GM10847 (cell line): ENCODE results near the gene SOCS2.

Source experiments
- POLR2A ChIP-seq: IDR thresholded peaks from 2 replicates; pipeline ENCODE4 v1.6.1; 2011; ENCODE audit not compliant: insufficient read length; ENCODE audit errors: extremely low read depth

SOCS2 gene

GRCh38 chr12:93550748-93551611 is 21.5 kb upstream of the SOCS2 start:
- TF ChIP-seq POLR2A: no peak

GRCh38 chr12:93552427-93552826 is 20.0 kb upstream of the SOCS2 start:
- TF ChIP-seq POLR2A: no peak

GRCh38 chr12:93563807-93564538 is 8.5 kb upstream of the SOCS2 start:
- no peak for TF ChIP-seq POLR2A

GRCh38 chr12:93565760-93566159 is 6.7 kb upstream of the SOCS2 start:
- no peak for TF ChIP-seq POLR2A

DNA sequence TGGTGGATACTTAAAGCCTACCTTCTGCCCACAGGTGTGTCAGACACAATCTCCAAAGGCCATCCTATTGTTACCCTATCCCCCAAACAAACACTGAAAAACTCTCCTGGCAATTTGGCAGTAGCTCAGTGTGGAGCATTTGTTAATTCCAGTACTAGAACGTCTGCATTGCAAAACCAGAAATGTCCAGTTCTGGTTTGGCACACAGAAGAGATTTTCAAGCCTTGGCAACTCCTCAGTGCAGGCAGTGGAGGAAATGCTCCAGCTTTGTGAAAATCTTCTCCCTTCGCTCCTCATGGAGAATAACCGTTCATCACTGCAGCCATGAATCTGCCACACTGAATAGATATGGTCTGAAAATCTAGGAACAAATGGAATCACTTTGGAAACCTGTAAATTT is 5.3 kb upstream of the SOCS2 start:
- no peak for TF ChIP-seq POLR2A

DNA sequence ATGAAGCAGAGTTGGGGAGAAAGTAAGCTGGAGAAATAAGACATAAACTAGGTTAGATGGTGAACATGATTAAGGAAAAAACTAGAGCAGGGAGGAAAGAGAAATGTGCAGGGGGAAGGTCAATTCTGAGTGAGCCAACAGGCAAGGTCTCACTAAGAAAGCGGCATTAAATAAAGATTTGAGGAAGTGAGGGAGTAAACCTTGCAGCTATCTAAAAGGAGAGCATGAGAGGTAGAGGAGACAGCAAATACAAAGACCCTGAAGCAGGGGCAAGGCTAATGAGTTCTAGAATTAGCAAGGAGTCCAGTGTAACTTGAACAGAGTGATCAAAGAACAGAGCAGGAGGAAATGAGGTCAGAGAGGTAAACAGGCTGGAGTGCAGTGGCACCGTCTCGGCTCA is 4.4 kb upstream of the SOCS2 start:
- TF ChIP-seq POLR2A: no peak

GRCh38 chr12:93569301-93569655 is 3.2 kb upstream of the SOCS2 start:
- TF ChIP-seq POLR2A: no peak

- no peak for TF ChIP-seq POLR2A
Measured at GRCh38 chr12:93569656-93570551, 2.6 kb upstream of the SOCS2 start.

- TF ChIP-seq POLR2A: no peak
Measured at GRCh38 chr12:93570552-93571364, 1.7 kb upstream of the SOCS2 start.

- no peak for TF ChIP-seq POLR2A
Measured at GRCh38 chr12:93571365-93571924, 1.0 kb upstream of the SOCS2 start.

- TF ChIP-seq POLR2A: no peak
Measured at GRCh38 chr12:93572712-93573551, 457 bp downstream of the SOCS2 start.

DNA sequence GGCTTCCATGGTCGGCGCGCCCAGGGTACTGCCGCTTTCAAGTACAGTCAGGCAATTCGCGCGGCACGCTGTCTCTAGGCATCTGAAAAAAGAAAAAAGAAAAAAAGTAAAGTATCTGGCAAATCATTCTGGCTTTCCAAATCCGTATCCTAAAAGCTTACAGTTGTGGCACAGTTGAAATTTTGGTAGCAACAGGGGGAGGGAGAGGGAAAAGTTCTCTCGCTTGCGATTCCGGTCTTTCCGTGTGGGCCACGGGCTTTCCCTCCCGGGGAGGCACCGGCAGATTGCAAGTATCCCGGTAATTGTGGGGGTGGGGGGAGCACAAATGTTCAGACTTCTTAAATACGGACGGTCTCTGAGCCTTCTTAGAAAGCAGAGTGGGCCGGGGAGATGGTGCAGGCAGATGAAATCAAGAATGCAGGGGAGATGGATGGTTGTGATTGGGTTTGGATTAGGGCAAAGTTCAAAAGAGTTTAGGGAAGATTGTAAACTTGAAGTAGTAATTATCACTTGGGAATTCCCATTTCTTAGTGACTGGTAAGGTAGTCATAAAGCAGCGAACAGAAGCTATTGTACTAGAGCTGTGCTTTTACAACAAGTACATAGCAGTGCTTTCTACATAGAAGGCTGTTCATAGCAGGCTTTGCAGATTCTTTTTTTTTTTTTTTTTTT is 1.2 kb downstream of the SOCS2 start:
- no peak for TF ChIP-seq POLR2A

DNA sequence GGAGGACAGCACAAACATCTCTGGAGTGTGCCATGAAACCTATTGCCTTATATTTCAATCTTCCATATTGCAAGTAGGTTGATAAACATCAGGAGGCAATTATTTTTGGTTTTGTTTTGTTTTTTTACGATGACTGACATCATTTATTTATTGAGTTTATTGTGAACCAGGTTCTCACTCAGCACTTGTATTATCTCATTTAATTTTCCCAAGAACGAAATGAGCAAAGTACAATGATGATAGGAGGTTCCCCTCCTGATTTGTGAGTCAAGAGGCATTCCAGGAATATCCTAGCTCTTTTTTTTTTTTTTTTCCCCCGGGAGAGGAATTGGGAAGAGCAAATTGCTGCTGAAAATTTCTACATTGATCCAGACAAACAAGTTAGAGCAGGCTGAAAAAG is 4.7 kb downstream of the SOCS2 start:
- TF ChIP-seq POLR2A: no peak

- TF ChIP-seq POLR2A: no peak
Measured at GRCh38 chr12:93578221-93578620, 5.7 kb downstream of the SOCS2 start.
